ENCODE data around the gene TRPV3.
A peak's percentile ranks its signal among the peaks of the same experiment; 100 is the strongest.
"Not testable (repeated sequence)": the region's sequence is repeated elsewhere in the genome, so short reads cannot be mapped to it uniquely, and the experiment has no call there.

Gene TRPV3

DNA sequence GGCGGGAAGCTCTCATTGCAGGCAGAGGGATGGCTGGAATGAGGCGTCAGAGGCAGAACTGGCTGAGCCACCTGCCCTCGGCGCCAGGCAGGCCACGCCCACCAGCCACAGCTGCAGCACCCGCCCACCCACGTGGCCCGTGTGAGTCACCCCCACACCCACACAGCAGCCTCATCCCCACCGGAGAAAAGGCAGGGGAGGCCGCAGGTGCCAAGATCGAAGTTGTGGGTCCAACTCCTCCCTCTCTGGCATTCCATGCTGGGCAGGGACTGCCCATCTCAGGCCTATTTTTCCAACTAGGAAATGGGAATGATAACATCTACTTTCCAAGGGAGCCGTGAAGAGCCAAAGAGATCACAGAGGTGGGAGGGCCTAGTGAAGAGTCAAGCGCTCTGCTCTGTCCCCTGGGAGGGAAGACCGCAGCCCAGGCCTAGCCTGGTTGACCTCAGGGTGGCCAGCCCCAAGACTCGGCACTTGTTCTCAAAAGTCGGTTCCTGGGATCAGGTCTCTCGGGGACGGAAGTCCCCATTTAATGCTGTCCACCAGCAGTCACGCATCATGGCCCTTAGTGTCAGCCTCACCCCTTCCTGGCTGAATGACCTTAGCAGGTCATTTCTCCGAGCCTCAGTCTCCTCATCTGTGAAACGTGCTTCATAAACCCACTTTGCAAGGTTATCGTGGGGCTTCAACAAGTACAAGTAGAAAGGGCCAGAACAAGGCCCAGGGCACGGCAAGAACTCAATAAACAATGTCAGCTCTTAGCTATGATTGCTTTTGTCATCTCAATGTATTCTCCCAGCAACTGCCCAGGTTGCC lies at the start of gene TRPV3:
TSS of gene TRPV3 (minus strand) at position 45 of the 816 bp plus-strand sequence. CDS start 2,962 bp downstream, outside the sequence.
- DNase-seq (ENCODE audit: low read depth in 2 of 3, low spot score in 1 of 3): peak; percentile 24 to 65 (median 59)

DNA sequence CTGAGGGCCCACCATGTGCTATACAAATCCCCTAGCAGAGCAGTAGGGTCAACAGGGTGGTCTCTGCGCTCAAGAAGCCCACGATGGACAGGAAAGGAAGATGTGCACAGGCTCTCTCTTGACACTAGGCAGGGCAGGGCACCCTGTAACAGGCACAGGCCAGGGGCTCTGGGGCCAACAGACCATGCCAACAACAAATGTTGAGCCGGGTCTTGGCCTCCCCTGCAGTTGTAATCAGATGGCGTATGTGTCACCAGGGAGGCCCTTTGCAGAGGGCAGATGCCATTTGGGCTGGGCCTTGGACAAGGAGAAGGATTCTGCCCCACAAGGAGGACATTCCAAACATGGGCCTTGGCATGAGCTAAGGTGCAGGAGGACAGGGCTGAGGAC lies 46.3 kb upstream of the TRPV3 start:
- DNase-seq (ENCODE audit: low read depth in 2 of 3, low spot score in 1 of 3): no peak

DNA sequence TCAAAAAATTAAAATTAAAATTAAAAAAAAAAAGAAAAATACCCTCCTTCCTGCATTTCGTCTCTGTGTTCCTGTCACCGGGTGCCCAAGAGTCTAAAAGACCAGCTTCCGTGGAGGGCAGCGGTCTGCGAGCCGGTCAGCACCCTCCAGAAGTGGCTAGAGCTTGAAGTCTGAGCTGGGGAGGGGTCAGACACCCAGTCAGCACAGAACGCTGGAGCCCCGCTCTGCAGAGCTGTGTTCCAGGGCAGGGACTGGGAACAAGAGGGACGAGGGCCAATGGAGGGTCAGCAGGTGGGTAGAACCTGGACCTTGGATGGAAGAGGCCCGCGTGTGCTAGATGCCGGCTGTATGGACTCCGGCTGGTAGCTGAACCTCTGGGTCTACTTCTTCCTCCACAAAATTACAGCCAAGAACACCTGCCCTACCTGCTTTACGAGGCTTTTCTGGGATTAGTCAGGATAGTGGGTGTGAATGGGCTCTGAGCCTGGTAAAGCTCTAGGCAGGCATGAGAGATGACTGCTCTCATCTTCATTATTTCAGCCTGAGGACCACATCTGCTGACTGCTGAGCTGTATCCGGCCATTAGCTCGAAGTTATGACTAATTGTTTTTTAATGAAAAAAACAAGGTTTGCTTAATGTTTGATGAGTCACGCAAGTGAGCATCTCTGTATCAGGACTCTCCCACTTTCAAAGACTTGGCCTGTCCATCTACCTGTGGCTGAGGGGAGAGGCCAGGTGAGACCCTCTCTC lies 45.7 kb upstream of the TRPV3 start:
- no peak for DNase-seq (ENCODE audit: low read depth in 2 of 3, low spot score in 1 of 3)

DNA sequence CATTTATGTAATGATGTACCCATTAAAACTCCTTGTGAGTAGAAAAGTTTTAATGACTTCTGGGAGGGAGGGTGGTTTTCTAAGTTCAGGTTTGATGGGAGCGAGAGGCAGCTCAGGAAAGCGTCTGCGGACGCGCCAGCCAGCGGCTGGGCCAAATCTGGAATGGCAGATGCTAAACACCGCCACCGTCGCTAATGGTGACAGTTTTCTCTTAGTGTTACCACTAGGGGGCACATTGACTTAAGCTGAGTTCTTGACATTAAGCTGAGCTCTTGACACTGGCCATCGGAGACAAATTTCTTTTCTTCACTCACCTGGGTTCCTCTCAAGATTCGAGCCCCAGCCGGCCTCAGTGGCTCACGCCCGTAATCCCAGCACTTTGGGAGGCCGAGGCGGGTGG lies 44.9 kb upstream of the TRPV3 start:
- DNase-seq (ENCODE audit: low read depth in 2 of 3, low spot score in 1 of 3): peak; percentile 2 to 21 (median 6)

DNA sequence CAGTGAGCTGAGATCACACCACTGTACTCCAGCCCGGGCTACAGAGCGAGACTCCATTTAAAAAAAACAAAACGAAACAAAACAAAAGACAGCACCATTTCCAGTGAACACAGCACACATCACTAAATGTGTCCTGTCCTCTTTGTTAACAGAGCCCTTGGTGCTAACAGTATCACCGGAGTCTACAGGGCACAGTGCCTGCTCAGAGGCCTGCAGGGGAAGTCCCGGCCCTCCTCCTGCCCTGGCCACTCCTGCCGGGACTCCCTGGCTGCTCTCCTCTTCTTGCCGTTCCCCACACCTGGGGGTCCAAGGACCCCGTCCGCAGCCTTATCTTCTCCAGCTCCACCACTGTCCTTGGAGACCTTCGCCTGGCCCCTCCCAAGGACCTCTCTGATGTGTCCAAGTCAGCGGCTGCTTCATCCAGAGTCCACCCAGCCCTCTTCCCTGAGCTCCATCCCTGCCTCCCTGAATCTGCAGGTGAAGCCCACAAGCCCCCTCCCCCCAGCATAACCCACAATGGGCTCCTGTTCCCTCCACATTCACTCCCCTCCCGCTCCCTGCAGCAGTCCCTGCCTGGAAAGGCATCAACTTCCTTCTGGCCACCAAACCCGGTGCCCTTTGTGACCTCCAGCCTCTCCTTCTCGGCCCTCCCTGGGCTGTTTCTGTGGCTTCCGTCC lies 43.1 kb upstream of the TRPV3 start:
- DNase-seq (ENCODE audit: low read depth in 2 of 3, low spot score in 1 of 3): no peak

DNA sequence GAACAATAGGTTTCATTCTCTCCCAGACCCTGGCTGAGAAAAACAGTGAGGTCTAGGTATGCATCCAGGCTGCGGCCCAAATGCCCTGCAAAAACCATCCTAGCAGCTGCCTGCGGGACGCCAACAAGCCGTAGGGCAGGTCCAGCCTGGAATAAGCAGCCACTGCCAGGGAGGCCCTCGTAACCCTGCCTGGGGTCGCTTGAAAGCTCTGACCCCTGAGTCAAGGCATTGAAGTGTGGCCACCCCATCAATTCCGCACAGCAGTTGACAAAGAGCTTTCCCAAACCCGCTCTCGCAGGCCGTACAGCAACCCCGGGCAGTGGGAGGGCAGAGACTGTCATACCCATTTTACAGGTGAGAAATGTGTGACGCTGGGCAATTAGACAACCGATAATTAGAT lies 40.5 kb upstream of the TRPV3 start:
- DNase-seq (ENCODE audit: low read depth in 2 of 3, low spot score in 1 of 3): no peak

DNA sequence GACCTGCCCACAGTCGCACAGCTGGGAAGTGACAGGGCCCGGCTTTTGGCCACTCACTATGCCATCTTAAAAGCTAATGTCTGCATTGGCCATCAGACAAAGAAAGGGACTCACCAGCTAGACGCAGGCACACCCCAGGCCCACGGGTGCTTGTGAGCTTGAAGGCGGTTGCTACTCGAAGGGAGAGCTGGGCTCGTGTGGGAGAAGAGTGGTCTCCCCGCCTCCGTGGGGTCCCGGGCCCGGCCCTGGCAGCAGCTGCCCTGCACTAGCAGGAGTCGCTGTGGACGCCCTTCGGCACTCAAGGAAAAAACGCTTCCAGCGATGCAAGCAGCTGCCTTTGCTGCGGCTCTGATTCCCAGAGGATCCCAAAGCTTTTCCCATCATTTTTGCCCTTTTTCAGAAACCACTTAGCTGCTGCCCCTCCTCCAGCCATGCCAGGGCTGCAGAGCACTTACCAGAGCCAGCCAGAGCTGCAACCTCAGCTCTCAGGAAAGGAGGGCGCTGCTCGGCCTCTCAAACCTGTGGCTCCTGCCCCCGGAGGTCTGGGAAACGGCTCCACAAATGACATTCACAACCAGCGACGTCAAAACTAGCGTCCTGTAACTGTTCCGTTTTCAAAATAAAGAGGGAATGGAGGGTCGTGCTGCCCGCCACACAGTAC lies 39.3 kb upstream of the TRPV3 start:
- DNase-seq (ENCODE audit: low read depth in 2 of 3, low spot score in 1 of 3): no peak

DNA sequence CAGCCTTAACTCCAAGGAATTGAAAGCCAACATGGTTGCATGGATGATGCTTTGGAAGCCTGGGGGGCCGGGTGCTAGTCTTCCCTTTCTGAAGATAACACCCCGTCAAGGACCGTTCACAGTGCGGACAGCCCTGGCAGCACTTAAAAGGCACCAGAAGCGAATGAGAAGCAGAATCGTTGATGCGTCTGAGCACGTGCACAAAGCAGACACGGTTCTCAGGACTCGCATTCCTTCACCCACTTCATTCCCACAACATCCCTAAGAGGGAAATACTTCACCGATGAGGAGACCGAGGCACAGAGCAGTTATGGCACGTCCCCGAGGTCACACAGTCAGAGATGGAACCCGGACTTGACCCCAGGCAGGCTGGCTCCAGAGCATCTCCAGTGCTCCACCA lies 37.4 kb upstream of the TRPV3 start:
- DNase-seq (ENCODE audit: low read depth in 2 of 3, low spot score in 1 of 3): no peak

DNA sequence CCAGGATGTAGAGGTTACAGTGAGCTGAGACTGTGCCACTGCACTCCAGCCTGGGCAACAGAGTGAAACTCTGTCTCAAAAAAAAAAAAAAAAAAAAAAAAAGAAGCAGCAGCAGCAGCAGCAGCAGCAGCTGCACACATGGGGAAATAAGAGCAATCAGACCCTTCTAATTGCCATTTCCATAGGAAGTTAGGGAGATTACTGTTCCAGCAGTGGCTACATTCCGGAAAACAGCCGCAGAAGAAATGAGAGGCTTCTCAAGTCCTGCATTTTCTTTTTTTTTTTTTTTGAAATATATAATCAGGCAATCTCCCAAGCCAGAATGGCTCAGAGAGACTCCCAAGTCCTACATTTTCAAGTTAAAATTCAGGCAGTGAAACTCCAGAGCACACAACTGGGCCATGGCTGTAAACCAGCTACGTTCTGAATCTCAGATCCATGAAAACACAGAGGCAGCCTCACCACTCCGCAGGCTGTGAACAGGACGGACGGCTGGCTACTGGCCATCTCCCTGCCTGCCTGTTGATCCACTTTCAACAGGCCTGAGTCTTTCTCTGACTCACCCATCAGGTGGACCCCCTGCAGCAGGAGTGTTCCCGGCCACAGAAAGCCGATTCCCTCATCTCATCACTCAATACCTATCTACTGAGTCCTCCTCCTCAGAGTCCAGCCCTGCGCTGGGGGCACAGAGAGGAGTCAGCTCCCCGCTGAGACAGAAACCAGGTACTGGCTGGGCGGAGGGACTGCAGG lies 36.6 kb upstream of the TRPV3 start:
- DNase-seq (ENCODE audit: low read depth in 2 of 3, low spot score in 1 of 3): no peak

DNA sequence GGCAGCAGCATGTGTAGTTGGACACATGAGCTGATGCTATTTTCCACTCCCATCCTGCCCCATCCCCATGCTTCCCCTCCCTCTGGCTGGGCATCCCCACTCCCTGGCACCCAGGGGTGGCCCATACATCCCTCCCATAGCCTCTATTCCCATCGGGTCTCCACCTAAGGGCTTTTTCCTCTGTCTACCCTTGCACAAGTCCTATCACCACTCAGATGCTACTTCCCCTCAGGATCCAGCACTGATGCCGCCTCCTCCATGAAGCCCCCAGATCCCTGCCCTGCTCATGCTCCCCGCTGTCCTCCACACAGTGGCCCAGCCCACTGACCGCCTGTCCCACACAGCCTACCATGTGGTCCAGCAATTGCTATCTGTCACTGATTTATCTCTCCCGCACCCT lies 35.8 kb upstream of the TRPV3 start:
- DNase-seq (ENCODE audit: low read depth in 2 of 3, low spot score in 1 of 3): no peak

DNA sequence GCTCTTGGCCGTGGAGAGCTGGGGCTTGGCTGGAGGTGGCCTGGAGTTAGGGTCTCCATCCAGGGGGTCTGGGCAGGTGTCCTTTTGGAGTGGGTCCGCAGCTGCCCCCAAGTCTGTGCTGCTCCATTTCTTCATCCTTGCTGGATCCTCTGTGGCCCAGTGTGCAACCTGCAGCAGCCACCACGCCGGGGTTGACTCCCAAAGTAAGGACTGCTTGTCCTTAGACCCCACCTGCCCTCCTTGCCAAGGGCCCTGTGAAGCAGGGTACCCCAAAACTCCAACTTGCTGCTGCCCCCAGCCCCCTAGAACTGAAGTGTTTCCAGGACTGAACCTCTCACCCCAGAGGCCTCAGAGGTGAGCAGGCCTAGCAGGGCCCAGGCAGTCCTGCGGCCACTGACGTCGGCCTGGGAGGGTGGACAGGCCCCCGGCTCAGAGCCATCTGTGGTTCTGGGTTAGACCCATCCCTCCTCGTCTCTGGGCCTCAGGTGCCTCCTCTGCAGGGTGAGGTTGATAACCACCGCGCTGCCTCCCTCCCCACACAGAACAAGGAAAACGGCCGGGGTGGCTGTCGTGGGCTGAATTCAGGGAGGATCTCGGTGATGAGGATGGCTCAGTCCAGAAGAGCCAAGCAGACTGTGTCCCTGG lies 34.7 kb upstream of the TRPV3 start:
- no peak for DNase-seq (ENCODE audit: low read depth in 2 of 3, low spot score in 1 of 3)

DNA sequence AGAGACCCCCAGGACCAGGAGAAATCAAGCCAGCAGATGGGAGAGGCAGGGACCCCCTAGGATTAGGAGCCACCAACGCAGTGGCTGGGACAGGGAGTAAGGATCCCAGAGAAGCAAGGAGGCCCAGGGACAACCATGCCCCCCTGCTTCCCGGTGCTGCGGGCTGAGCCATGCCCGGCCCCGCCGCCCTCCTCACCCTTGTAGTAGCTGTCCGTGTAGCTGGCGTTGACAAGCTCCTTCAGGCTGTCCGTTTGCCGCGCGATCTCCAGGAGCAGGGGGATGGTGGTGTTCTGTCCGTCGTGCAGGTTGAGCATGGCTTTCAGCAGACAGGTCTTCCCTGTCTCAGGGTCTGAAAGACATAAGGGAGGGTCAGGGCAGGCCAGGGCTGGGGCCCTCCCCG lies 33.2 kb upstream of the TRPV3 start:
- DNase-seq (ENCODE audit: low read depth in 2 of 3, low spot score in 1 of 3): no peak

DNA sequence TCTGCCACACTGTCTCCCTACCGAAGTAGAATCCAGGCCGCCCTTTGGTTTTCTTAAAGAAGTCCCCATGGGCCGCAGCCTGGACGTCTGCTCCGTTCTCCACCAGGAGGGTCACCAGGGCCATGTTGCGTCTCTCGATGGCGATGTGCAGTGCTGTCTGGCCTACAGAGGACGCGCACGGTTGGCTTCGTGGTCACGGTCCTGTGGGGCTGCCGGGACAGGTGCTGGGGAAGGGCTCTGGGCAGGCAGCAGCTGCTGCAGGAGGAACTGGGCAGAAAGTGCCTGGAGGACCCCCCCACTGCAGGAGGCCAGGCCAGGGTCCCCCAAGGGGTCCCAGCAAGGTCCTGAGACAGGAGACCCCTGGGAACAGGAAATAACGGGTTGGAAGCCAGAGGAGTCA lies 32.6 kb upstream of the TRPV3 start:
- no peak for DNase-seq (ENCODE audit: low read depth in 2 of 3, low spot score in 1 of 3)

DNA sequence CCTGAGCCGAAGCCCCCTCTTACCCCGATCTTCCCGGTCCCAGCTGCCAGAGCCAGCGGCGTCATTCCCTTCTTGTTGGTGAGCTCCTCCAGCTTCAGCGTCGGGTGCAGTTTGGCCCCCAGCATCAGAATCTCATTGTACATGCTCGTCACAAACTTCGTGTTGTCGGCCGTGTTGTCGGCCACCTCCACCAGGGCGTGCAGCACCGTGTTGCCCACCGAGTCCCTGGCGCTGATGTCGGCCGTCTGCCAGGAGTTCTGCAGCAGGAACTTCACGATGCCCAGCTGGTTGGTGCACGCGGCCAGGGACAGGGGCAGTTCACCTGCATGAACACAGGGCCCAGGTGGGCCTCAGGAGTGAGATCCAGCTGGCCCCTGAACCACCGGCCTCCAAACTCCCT lies 32.2 kb upstream of the TRPV3 start:
- DNase-seq (ENCODE audit: low read depth in 2 of 3, low spot score in 1 of 3): no peak

DNA sequence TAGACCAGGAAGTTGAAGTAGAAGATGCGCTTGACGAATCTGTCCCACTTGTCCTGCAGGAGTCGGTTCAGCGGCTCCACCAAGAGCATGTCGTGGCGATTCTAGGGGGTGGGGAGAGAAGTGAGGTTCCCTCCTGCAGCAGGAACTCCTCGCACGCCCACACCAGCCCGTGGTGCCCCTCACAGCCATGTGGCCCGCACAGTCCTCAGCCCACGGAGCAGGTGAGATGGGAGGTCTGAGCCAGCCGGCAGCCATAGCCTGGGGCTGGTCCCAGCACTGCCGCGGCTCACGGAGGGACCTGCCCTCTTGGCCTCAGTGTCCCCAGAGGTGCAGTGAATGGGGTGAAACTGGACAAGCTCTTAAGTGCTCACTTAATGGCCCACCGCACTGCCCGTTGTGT lies 28.2 kb upstream of the TRPV3 start:
- no peak for DNase-seq (ENCODE audit: low read depth in 2 of 3, low spot score in 1 of 3)

DNA sequence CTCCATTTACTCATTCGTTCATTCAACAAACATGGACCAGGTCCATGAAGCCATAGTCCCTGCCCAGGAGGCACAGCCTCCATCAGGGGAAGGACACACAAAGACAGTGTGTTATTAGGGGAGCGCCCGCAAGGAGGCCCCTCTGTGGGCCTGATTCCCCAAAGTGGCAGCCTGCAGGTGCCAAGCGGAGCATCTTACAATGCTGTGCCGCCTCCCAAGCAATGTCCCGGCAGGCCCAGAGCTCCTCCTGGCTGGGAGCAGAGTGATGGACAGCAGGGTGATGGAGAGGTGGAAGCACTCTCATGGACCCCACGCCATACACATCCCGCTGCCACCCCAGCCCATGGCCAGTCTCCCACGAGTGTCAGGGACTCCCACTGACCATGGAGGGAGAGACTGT lies 25.8 kb upstream of the TRPV3 start:
- no peak for DNase-seq (ENCODE audit: low read depth in 2 of 3, low spot score in 1 of 3)

DNA sequence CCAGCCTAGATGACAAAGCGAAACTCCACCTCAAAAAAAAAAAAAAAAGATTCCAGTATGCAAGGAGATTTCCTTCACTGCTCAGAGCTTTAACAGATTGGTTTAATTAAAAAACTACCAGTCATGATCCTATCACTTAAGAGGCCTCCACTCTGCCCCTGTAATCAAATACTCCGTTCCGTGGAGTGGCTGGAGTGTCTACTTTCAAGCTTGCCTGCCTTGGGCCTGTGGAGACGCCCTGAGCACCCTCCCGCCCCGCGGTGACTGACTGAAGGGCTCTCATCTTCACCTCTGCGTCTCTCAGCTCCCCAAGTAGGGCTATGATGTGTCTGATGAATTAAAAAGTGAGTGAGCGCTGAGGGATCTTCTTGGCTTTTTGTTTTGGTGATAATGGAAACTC lies 25.3 kb upstream of the TRPV3 start:
- DNase-seq (ENCODE audit: low read depth in 2 of 3, low spot score in 1 of 3): no peak

DNA sequence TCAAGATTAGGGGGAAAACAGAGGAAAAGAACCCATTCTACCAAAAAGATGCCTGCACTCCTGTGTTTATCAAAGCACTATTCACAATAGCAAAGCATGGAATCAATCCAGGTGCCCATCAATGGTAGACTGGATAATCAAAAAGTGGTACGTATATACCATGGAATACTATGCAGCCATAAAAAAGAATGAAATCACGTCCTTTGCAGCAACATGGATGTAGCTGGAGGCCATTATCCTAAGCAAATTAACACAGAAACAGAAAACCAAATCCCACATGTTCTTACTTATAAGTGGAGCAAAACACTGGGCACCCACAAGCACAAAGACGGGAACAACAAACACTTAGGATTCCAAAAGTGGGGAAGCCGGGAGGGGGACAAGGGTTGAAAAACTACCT lies 21.1 kb upstream of the TRPV3 start:
- DNase-seq (ENCODE audit: low read depth in 2 of 3, low spot score in 1 of 3): not testable (repeated sequence)

DNA sequence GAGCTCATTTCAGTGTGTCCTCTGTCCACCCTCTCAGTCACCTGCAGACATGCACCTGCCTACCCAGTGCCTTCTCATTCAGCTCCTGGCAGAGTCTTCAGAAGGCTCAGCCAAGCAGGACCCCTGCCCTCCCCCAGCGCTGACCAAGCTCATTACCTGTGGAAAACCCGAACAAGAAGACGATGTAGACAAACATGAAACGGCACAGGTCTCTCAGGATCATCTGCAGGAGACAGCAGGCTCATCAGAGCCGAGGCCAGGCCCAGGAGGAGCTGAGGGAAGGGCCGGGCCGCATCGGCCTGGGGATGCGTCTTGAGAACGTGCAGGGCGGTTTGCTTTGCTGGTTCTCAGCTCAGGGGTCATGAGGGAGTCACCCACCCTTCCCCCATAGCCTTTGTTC lies 19.4 kb upstream of the TRPV3 start:
- DNase-seq (ENCODE audit: low read depth in 2 of 3, low spot score in 1 of 3): no peak

DNA sequence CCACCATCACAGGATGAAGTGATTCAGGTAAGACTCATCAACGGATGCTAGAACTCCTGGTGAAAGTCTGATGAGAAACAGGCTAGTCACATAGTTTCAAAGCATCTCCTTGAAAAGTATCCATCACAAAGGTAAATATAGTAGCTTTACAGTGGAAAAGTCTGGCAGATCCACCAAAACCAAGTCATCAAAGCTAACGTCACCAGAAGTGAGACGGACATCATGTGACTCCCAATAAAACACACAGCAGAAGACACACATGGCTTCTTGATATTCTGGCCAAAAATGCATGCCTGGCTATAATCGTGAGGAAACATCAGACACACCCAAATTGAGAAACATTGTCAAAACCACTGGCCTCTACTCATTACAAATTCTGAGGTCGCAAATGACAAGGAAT lies 17.9 kb upstream of the TRPV3 start:
- DNase-seq (ENCODE audit: low read depth in 2 of 3, low spot score in 1 of 3): no peak

Measured in stimulated activated CD4-positive, alpha-beta T cell treated with anti-CD3 and anti-CD28 coated beads, Interleukin-12 subunit alpha, Interleukin-12 subunit beta, amount 100 ng/mL, for 48 hours (primary cell).